HepG2 (cell line): ENCODE measurements around the gene NOTUM. TPM values are rescaled to one million over a fixed set of nuclear protein-coding genes. Genes with fewer than 3 reads are reported as not detected.

Experiments used
- CCDC6 ChIP-seq: sonication (generic); formaldehyde crosslinking; IDR thresholded peaks from 2 replicates; pipeline ENCODE4 v1.8.1; 2022; ENCODE audit warnings: mild to moderate bottlenecking, missing genetic modification reagents, moderate library complexity
- HMGA1 ChIP-seq: sonication (generic); formaldehyde crosslinking; conservative IDR thresholded peaks from 2 replicates; pipeline ENCODE4 v1.4.0; 2020; ENCODE audit warnings: missing genetic modification reagents
- HOXA5 ChIP-seq: sonication (generic); formaldehyde crosslinking; IDR thresholded peaks from 2 replicates; pipeline ENCODE4 v1.4.0; 2020; ENCODE audit warnings: missing genetic modification reagents
- KDM3A ChIP-seq: IDR thresholded peaks from 2 replicates; pipeline ENCODE4 v1.6.1; 2018; ENCODE audit warnings: low read depth, missing compliant biosample characterization
- KLF16 ChIP-seq, 2 experiments: sonication (generic) in 1 of 2; formaldehyde crosslinking in 1 of 2; IDR thresholded peaks; 2 replicates each; pipeline versions ENCODE4 v1.6.1 to v1.8.0; 2016 to 2023; ENCODE audit warnings: missing genetic modification reagents in 2 of 2, missing compliant biosample characterization in 1 of 2
- MIER3 ChIP-seq: IDR thresholded peaks from 2 replicates; pipeline ENCODE4 v1.6.1; 2016; ENCODE audit warnings: missing compliant biosample characterization, borderline replicate concordance
- MLLT10 ChIP-seq: sonication (generic); formaldehyde crosslinking; IDR thresholded peaks from 2 replicates; pipeline ENCODE4 v1.4.0; 2020; ENCODE audit warnings: missing genetic modification reagents
- PCBP2 ChIP-seq: fragments of 200-400 bp; formaldehyde crosslinking; optimal IDR thresholded peaks from 2 replicates; pipeline ENCODE3; 2018; ENCODE audit warnings: low read length, low read depth; ENCODE audit not compliant: poor library complexity, severe bottlenecking
- POLR2G ChIP-seq: fragments of 200-400 bp; formaldehyde crosslinking; IDR thresholded peaks from 2 replicates; pipeline ENCODE4 v1.6.1; 2018; ENCODE audit warnings: mild to moderate bottlenecking, low read depth, low read length, moderate library complexity
- RFX1 ChIP-seq: fragments of 450-650 bp; IDR thresholded peaks from 2 replicates; pipeline ENCODE4 v1.6.1; 2017
- SMYD3 ChIP-seq: sonication (generic); formaldehyde crosslinking; IDR thresholded peaks from 2 replicates; pipeline ENCODE4 v1.8.1; 2023; ENCODE audit warnings: mild to moderate bottlenecking, missing genetic modification reagents
- SUZ12 ChIP-seq: fragments of 150-350 bp; IDR thresholded peaks from 2 replicates; pipeline ENCODE4 v1.6.1; 2014; ENCODE audit warnings: low read depth, low read length
- THAP11 ChIP-seq: IDR thresholded peaks from 2 replicates; pipeline ENCODE4 v1.6.1; 2016; ENCODE audit warnings: missing biosample characterization, missing genetic modification reagents
- U2AF2 ChIP-seq: fragments of 200-400 bp; formaldehyde crosslinking; IDR thresholded peaks from 2 replicates; pipeline ENCODE4 v1.6.1; 2017; ENCODE audit warnings: low read depth, mild to moderate bottlenecking, low read length
- ZNF232 ChIP-seq: sonication (generic); formaldehyde crosslinking; IDR thresholded peaks from 2 replicates; pipeline ENCODE4 v1.4.0; 2020; ENCODE audit warnings: missing genetic modification reagents, borderline replicate concordance
- ZNF296 ChIP-seq: sonication (generic); formaldehyde crosslinking; conservative IDR thresholded peaks from 2 replicates; pipeline ENCODE4 v1.5.0; 2020; ENCODE audit warnings: mild to moderate bottlenecking, missing genetic modification reagents
- ZNF513 ChIP-seq: sonication (generic); formaldehyde crosslinking; conservative IDR thresholded peaks from 2 replicates; pipeline ENCODE4 v1.5.0; 2020; ENCODE audit warnings: missing genetic modification reagents
- ZNF605 ChIP-seq: sonication (generic); formaldehyde crosslinking; IDR thresholded peaks from 2 replicates; pipeline ENCODE4 v1.8.0; 2022; ENCODE audit warnings: mild to moderate bottlenecking, missing genetic modification reagents
- ZNF678 ChIP-seq: sonication (generic); formaldehyde crosslinking; IDR thresholded peaks from 2 replicates; pipeline ENCODE4 v1.4.0; 2020; ENCODE audit warnings: mild to moderate bottlenecking, missing genetic modification reagents
- polyA plus RNA-seq, 8 experiments: library from polyadenylated mRNA; depleted of rRNA in 3 of 8; stranded (reverse) in 7 of 8; unstranded in 1 of 8; fragments of >200 nt; fragmentation: Illumina TruSeq in 4 of 8; extraction: Trizol in 4 of 8; gene quantifications; 2 replicates each; pipeline versions ENCODE4 v1.2.1 to v1.2.3, GENCODE V29; 2011 to 2016; ENCODE audit warnings: low read depth in 4 of 8, missing spikeins in 1 of 8, mixed read lengths in 1 of 8; ENCODE audit not compliant: insufficient read depth in 1 of 8
- total RNA-seq, 5 experiments: library from RNA; depleted of rRNA; stranded (reverse); fragments of >200 nt; fragmentation: Illumina TruSeq; extraction: Trizol; gene quantifications; 2 replicates each; pipeline ENCODE4 v1.2.3, GENCODE V29; 2016; ENCODE audit warnings: low read depth in 1 of 5
- TF ChIP-seq, protein P1 (sequence below): sonication (generic); formaldehyde crosslinking; IDR thresholded peaks from 2 replicates; pipeline ENCODE4 v1.4.0; 2020; ENCODE audit warnings: mild to moderate bottlenecking, missing genetic modification reagents
- TF ChIP-seq, protein P2 (sequence below): sonication (generic); formaldehyde crosslinking; IDR thresholded peaks from 2 replicates; pipeline ENCODE4 v1.4.0; 2020; ENCODE audit warnings: missing genetic modification reagents
- TF ChIP-seq, protein P3 (sequence below): IDR thresholded peaks from 2 replicates; pipeline ENCODE4 v1.6.1; 2018; ENCODE audit warnings: missing genetic modification reagents, mild to moderate bottlenecking, missing compliant biosample characterization

NOTUM gene
- total and polyA plus RNA-seq, 2 of the 13 experiments (the other 11 are each of a cell fraction or from before 2014, with no cell fraction given) = 150 to 160 TPM

DNA sequence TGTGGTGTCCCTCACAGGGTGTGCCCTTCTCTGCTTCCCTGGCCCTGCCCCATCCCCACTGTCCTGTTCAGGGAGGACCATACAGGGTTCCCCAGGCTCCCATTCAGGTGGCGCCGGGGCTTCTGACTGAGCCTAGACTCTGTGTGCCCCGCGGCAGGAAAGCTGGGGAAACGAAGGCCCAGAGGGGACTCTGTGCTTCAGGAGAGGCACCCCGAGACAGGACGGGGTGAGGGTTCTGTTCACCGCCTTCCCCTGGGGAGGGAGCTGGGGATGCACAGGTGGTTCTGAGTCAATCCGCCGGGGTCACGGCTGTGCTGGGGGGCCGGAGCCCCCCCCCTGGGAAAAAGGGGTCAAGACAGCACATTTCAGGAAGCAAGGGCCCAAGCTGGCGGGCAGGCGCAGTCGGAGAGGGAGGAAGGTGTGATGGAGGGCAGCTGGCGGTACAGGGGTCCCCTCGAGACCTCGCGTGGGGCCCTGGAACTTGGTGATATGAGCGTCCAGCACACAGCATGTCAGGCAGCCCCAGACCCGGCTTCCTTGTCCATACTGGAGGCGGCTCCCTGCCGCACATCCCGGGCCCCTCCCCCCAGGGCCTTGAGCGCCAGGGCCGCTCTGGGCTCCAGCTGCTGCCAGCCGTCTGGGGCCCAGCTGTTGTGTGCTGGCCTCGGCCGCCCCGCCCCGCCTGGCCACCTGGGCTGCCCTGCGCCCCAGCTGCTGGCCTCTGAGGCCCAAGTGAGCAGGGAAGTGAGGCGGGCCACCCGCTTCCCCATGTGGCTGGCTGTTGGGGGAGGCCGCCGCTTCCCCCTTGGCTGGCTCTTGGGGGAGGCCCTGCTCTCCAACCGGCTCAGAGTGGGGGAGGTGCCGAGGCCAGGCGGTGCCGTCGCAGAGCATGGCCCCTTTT is 5.6 kb upstream of the NOTUM start (continued):
- TF ChIP-seq, protein P1, sequence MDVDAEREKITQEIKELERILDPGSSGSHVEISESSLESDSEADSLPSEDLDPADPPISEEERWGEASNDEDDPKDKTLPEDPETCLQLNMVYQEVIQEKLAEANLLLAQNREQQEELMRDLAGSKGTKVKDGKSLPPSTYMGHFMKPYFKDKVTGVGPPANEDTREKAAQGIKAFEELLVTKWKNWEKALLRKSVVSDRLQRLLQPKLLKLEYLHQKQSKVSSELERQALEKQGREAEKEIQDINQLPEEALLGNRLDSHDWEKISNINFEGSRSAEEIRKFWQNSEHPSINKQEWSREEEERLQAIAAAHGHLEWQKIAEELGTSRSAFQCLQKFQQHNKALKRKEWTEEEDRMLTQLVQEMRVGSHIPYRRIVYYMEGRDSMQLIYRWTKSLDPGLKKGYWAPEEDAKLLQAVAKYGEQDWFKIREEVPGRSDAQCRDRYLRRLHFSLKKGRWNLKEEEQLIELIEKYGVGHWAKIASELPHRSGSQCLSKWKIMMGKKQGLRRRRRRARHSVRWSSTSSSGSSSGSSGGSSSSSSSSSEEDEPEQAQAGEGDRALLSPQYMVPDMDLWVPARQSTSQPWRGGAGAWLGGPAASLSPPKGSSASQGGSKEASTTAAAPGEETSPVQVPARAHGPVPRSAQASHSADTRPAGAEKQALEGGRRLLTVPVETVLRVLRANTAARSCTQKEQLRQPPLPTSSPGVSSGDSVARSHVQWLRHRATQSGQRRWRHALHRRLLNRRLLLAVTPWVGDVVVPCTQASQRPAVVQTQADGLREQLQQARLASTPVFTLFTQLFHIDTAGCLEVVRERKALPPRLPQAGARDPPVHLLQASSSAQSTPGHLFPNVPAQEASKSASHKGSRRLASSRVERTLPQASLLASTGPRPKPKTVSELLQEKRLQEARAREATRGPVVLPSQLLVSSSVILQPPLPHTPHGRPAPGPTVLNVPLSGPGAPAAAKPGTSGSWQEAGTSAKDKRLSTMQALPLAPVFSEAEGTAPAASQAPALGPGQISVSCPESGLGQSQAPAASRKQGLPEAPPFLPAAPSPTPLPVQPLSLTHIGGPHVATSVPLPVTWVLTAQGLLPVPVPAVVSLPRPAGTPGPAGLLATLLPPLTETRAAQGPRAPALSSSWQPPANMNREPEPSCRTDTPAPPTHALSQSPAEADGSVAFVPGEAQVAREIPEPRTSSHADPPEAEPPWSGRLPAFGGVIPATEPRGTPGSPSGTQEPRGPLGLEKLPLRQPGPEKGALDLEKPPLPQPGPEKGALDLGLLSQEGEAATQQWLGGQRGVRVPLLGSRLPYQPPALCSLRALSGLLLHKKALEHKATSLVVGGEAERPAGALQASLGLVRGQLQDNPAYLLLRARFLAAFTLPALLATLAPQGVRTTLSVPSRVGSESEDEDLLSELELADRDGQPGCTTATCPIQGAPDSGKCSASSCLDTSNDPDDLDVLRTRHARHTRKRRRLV (CRISPR knock-in tag) = no peak
- no peak for TF ChIP-seq U2AF2
- peak; percentile 79 for TF ChIP-seq POLR2G
- TF ChIP-seq, protein P2, sequence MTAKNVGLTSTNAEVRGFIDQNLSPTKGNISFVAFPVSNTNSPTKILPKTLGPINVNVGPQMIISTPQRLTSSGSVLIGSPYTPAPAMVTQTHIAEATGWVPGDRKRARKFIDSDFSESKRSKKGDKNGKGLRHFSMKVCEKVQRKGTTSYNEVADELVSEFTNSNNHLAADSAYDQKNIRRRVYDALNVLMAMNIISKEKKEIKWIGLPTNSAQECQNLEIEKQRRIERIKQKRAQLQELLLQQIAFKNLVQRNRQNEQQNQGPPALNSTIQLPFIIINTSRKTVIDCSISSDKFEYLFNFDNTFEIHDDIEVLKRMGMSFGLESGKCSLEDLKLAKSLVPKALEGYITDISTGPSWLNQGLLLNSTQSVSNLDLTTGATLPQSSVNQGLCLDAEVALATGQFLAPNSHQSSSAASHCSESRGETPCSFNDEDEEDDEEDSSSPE (CRISPR knock-in tag) = peak; percentile 74
- peak; percentile 83; the same call in 1 of the 2 replicates for TF ChIP-seq MIER3
- TF ChIP-seq RFX1 = no peak
- no peak for TF ChIP-seq MLLT10 (CRISPR knock-in tag)
- TF ChIP-seq ZNF232 (CRISPR knock-in tag) = peak; percentile 45; the same call in 1 of the 2 replicates
- TF ChIP-seq HMGA1 (CRISPR knock-in tag) = no peak
- peak; percentile 83 for TF ChIP-seq THAP11 (CRISPR knock-in tag)
- peak; percentile 83 to 88; a peak in 3 of 4 replicates for TF ChIP-seq KLF16 (CRISPR knock-in tag; IDR thresholded peaks at IDR 0.05)
- TF ChIP-seq PCBP2 = no peak
- TF ChIP-seq SUZ12 = no peak
- peak; percentile 57 for TF ChIP-seq HOXA5 (CRISPR knock-in tag)
- TF ChIP-seq ZNF513 = no peak
- TF ChIP-seq ZNF605 = no peak
- peak; percentile 99 for TF ChIP-seq ZNF296 (CRISPR knock-in tag)
- TF ChIP-seq, protein P3, sequence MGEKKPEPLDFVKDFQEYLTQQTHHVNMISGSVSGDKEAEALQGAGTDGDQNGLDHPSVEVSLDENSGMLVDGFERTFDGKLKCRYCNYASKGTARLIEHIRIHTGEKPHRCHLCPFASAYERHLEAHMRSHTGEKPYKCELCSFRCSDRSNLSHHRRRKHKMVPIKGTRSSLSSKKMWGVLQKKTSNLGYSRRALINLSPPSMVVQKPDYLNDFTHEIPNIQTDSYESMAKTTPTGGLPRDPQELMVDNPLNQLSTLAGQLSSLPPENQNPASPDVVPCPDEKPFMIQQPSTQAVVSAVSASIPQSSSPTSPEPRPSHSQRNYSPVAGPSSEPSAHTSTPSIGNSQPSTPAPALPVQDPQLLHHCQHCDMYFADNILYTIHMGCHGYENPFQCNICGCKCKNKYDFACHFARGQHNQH = peak; percentile 89
- TF ChIP-seq KDM3A = peak; percentile 90; the same call in 1 of the 2 replicates
- TF ChIP-seq SMYD3 (CRISPR knock-in tag) = peak; percentile 85; the same call in 1 of the 2 replicates
- TF ChIP-seq ZNF678 (CRISPR knock-in tag) = no peak
- peak; percentile 44; the same call in 1 of the 2 replicates for TF ChIP-seq CCDC6 (CRISPR knock-in tag)
